ENCODE measurements around the gene ACBD3. TPM values are rescaled to one million over a fixed set of nuclear protein-coding genes. Genes with fewer than 3 reads are reported as not detected.

Gene ACBD3
- total and polyA plus RNA-seq, 10 of the 15 experiments (the other 5 are each of a cell fraction or from before 2014, with no cell fraction given) = 7.5 to 27.9 (median 20.3) TPM

DNA sequence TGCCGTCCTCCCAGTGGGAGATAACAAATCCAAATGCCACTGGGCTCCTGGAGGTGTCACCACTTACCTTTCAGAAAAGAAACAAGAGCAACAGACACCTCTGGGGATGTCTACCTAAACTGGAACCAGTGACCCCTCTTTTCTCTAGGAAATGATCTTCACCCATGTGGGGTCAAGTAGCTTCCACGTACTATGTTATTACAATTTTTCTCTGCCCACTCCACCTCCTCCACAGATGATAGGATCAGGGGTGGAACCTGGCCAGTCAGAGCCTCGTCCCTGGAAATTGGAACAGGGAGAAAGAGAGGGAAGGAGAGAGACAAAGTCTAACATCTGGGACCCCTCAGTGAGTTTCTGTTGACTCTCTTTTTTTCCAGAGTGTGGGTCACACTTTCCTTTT lies 73.9 kb downstream of the ACBD3 start:
- SMC1A ChIA-PET (ENCODE audit: uncharacterized antibody, unreplicated experiment) = interaction anchor here (1.2 to 4.4 kb wide), 3 partner anchors 8 to 126 kb away, joined by 3 to 18 read pairs (median 4); no protein-coding TSS in a partner anchor
- POLR2A ChIA-PET = interaction anchor here (1.3 to 6.0 kb wide), 4 partner anchors 29 to 113 kb away, joined by 3 to 37 read pairs (median 22); partner anchors contain the start of genes H3-3A and SDE2
- Histone ChIP-seq H2AFZ (ENCODE audit: control insufficient read depth, low read depth, low read length) (peak overlapping the region; percentile 51), H3K79me2 (ENCODE audit: control insufficient read depth, insufficient read depth, low read length) (no peaks in the 10 kb centered on the region), H3K9ac (ENCODE audit: control insufficient read depth, insufficient read depth, low read length) (no peak overlapping the region), H3K4me3 (no peak overlapping the region), H3K9me3 (replicated peaks; ENCODE audit: control insufficient read depth, insufficient read depth, low read length) (no peaks in the 10 kb centered on the region), H3K4me2 (ENCODE audit: control insufficient read depth, insufficient read depth) (0 out of 2 replicates have a peak overlapping the region, but pooled peaks have one; percentile 25), H3K4me1 (ENCODE audit: control insufficient read depth, insufficient read depth, low read length) (peaks cover 23% of the 10 kb centered on the region), H3K27ac (ENCODE audit: control insufficient read depth, insufficient read depth) (no peak overlapping the region), H3K27me3 (replicated peaks in 1 of 2; ENCODE audit: control insufficient read depth in 2 of 2, insufficient read depth in 2 of 2, low read length in 1 of 2) (no peaks in the 10 kb centered on the region), H4K20me1 (ENCODE audit: control insufficient read depth, insufficient read depth) (no peaks in the 10 kb centered on the region), H3K36me3 (ENCODE audit: control insufficient read depth in 2 of 2, insufficient read depth in 2 of 2, low read length in 1 of 2) (no peaks in the 10 kb centered on the region)
- in situ Hi-C loops (cut with MboI) = no loop called here
- FAIRE-seq (no peak), DNase-seq (ENCODE audit: low read depth, low spot score) (no peak), ATAC-seq (no peak)
- CTCF ChIA-PET = interaction anchor here (2.9 to 6.5 kb wide), 3 partner anchors 8 to 47 kb away, joined by 23 to 96 read pairs (median 42); no protein-coding TSS in a partner anchor
- RAD21 ChIA-PET (ENCODE audit: unreplicated experiment) = interaction anchor here (6.3 kb wide), 1 partner anchor 48 kb away, joined by 56 read pairs; no protein-coding TSS in a partner anchor
- WGBS (ENCODE audit: insufficient coverage, insufficient replicate concordance, low lambda C conversion rate, missing lambda C conversion rate) = 47% methylated on average over 3 of the region's 3 CpGs
- no TSS peak for BruUV-seq (replicated peaks)
- no peak for TF ChIP-seq DPF2 (IDR thresholded peaks at IDR 0.05)
- TF ChIP-seq BCL11A (IDR thresholded peaks at IDR 0.05; ENCODE audit: low read depth, low read length) = no peak
- no peak for TF ChIP-seq CBX3 (IDR thresholded peaks at IDR 0.05; ENCODE audit: borderline replicate concordance, low read depth)
- TF ChIP-seq, protein P1, sequence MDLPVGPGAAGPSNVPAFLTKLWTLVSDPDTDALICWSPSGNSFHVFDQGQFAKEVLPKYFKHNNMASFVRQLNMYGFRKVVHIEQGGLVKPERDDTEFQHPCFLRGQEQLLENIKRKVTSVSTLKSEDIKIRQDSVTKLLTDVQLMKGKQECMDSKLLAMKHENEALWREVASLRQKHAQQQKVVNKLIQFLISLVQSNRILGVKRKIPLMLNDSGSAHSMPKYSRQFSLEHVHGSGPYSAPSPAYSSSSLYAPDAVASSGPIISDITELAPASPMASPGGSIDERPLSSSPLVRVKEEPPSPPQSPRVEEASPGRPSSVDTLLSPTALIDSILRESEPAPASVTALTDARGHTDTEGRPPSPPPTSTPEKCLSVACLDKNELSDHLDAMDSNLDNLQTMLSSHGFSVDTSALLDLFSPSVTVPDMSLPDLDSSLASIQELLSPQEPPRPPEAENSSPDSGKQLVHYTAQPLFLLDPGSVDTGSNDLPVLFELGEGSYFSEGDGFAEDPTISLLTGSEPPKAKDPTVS (IDR thresholded peaks at IDR 0.05; ENCODE audit: low read depth, low read length) = no peak
- TF ChIP-seq BRCA1 (IDR thresholded peaks at IDR 0.05; ENCODE audit: low read depth, low read length) = no peak
- TF ChIP-seq, protein P2, sequence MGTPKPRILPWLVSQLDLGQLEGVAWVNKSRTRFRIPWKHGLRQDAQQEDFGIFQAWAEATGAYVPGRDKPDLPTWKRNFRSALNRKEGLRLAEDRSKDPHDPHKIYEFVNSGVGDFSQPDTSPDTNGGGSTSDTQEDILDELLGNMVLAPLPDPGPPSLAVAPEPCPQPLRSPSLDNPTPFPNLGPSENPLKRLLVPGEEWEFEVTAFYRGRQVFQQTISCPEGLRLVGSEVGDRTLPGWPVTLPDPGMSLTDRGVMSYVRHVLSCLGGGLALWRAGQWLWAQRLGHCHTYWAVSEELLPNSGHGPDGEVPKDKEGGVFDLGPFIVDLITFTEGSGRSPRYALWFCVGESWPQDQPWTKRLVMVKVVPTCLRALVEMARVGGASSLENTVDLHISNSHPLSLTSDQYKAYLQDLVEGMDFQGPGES (IDR thresholded peaks at IDR 0.05) = no peak
- no peak for TF ChIP-seq CHD1 (IDR thresholded peaks at IDR 0.05; ENCODE audit: low read depth, low read length)
- no peak for TF ChIP-seq MTA3 (IDR thresholded peaks at IDR 0.05; ENCODE audit: borderline replicate concordance, low read length)
- no peak for TF ChIP-seq NFYA (IDR thresholded peaks at IDR 0.05; ENCODE audit: borderline replicate concordance, low read depth, low read length)
- no peak for TF ChIP-seq MYC (IDR thresholded peaks at IDR 0.05; ENCODE audit: insufficient read depth, insufficient read length, insufficient replicate concordance, low read length, severe bottlenecking)
- TF ChIP-seq, protein P3, sequence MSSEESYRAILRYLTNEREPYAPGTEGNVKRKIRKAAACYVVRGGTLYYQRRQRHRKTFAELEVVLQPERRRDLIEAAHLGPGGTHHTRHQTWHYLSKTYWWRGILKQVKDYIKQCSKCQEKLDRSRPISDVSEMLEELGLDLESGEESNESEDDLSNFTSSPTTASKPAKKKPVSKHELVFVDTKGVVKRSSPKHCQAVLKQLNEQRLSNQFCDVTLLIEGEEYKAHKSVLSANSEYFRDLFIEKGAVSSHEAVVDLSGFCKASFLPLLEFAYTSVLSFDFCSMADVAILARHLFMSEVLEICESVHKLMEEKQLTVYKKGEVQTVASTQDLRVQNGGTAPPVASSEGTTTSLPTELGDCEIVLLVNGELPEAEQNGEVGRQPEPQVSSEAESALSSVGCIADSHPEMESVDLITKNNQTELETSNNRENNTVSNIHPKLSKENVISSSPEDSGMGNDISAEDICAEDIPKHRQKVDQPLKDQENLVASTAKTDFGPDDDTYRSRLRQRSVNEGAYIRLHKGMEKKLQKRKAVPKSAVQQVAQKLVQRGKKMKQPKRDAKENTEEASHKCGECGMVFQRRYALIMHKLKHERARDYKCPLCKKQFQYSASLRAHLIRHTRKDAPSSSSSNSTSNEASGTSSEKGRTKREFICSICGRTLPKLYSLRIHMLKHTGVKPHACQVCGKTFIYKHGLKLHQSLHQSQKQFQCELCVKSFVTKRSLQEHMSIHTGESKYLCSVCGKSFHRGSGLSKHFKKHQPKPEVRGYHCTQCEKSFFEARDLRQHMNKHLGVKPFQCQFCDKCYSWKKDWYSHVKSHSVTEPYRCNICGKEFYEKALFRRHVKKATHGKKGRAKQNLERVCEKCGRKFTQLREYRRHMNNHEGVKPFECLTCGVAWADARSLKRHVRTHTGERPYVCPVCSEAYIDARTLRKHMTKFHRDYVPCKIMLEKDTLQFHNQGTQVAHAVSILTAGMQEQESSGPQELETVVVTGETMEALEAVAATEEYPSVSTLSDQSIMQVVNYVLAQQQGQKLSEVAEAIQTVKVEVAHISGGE (CRISPR knock-in tag; IDR thresholded peaks at IDR 0.05) = no peak
- intact Hi-C loops (cut with micrococcal nuclease; ENCODE audit: unreplicated experiment) = loop anchor here (5.0 to 10.0 kb wide), 2 partner anchors 338 to 645 kb away; partner anchors contain the start of gene SRP9

Data from GM12878 (cell line).